ENCODE measurements around the gene SSR1.
A peak's percentile ranks its signal among the peaks of the same experiment; 100 is the strongest.
"Not testable (repeated sequence)": the region's sequence is repeated elsewhere in the genome, so short reads cannot be mapped to it uniquely, and the experiment has no call there.

SSR1 gene

GRCh38 chr6:7267071-7267465, 45.9 kb downstream of the SSR1 start:
- TF ChIP-seq POLR2AphosphoS5 (IDR thresholded peaks at IDR 0.05; ENCODE audit: low read depth) (no peak), REST (IDR thresholded peaks at IDR 0.05; ENCODE audit: insufficient replicate concordance, low read depth) (no peak), GABPA (IDR thresholded peaks at IDR 0.05; ENCODE audit: low read depth) (no peak), CTCF (IDR thresholded peaks at IDR 0.05; ENCODE audit: insufficient read depth, low read length) (no peak), SPI1 (IDR thresholded peaks at IDR 0.05; ENCODE audit: borderline replicate concordance, low read depth) (no peak)
- DNase-seq (ENCODE audit: low read depth in 1 of 2, low spot score in 1 of 2) = no peak

GRCh38 chr6:7265385-7265726, 47.6 kb downstream of the SSR1 start:
- H3K27ac ChIP-seq (replicated peaks); DNase-seq (ENCODE audit: low read depth in 1 of 2, low spot score in 1 of 2); H3K27me3 ChIP-seq (ENCODE audit: insufficient read depth, poor library complexity, severe bottlenecking); H3K4me3 ChIP-seq (replicated peaks; ENCODE audit: insufficient read depth, low read length): not testable (repeated sequence)

More at GRCh38 chr6:7267071-7267465, 45.9 kb downstream of the SSR1 start:
- Histone ChIP-seq H3K27ac (replicated peaks) (no peak overlapping the region), H3K4me3 (replicated peaks; ENCODE audit: insufficient read depth, low read length) (no peak overlapping the region), H3K27me3 (ENCODE audit: insufficient read depth, poor library complexity, severe bottlenecking) (no peaks in the 10 kb centered on the region)

- H3K27me3 ChIP-seq (ENCODE audit: insufficient read depth, poor library complexity, severe bottlenecking) = no peaks in the 10 kb centered on the region
- TF ChIP-seq REST (IDR thresholded peaks at IDR 0.05; ENCODE audit: insufficient replicate concordance, low read depth) = no peak
- TF ChIP-seq POLR2AphosphoS5 (IDR thresholded peaks at IDR 0.05; ENCODE audit: low read depth) = no peak
- TF ChIP-seq CTCF (IDR thresholded peaks at IDR 0.05; ENCODE audit: insufficient read depth, low read length) = no peak
- no peak for TF ChIP-seq SPI1 (IDR thresholded peaks at IDR 0.05; ENCODE audit: borderline replicate concordance, low read depth)
- TF ChIP-seq GABPA (IDR thresholded peaks at IDR 0.05; ENCODE audit: low read depth) = no peak
Measured at GRCh38 chr6:7264686-7265384, 48.2 kb downstream of the SSR1 start.

GRCh38 chr6:7264041-7264440, 49.0 kb downstream of the SSR1 start:
- no peak for DNase-seq (ENCODE audit: low read depth in 1 of 2, low spot score in 1 of 2)
- TF ChIP-seq CTCF (IDR thresholded peaks at IDR 0.05; ENCODE audit: insufficient read depth, low read length) (no peak), GABPA (IDR thresholded peaks at IDR 0.05; ENCODE audit: low read depth) (no peak), REST (IDR thresholded peaks at IDR 0.05; ENCODE audit: insufficient replicate concordance, low read depth) (no peak), SPI1 (IDR thresholded peaks at IDR 0.05; ENCODE audit: borderline replicate concordance, low read depth) (no peak), POLR2AphosphoS5 (IDR thresholded peaks at IDR 0.05; ENCODE audit: low read depth) (no peak)
- Histone ChIP-seq H3K27ac (replicated peaks) (no peak overlapping the region), H3K27me3 (ENCODE audit: insufficient read depth, poor library complexity, severe bottlenecking) (no peaks in the 10 kb centered on the region), H3K4me3 (replicated peaks; ENCODE audit: insufficient read depth, low read length) (no peak overlapping the region)

More at GRCh38 chr6:7264686-7265384, 48.2 kb downstream of the SSR1 start:
- Histone ChIP-seq H3K4me3 (replicated peaks; ENCODE audit: insufficient read depth, low read length) (no peak overlapping the region), H3K27ac (replicated peaks) (no peak overlapping the region)
- no peak for DNase-seq (ENCODE audit: low read depth in 1 of 2, low spot score in 1 of 2)

- H3K27me3 ChIP-seq (ENCODE audit: insufficient read depth, poor library complexity, severe bottlenecking); H3K27ac ChIP-seq (replicated peaks); H3K4me3 ChIP-seq (replicated peaks; ENCODE audit: insufficient read depth, low read length): not testable (repeated sequence)
- DNase-seq (ENCODE audit: low read depth in 1 of 2, low spot score in 1 of 2) = peak in 1 of 2 experiments; percentile 34
Measured at GRCh38 chr6:7263519-7263805, 49.5 kb downstream of the SSR1 start.

Data from HL-60 (cell line).